Renal cortex interstitium (tissue), 15 donors: ENCODE measurements around the gene LRRC74A. TPM values are rescaled to one million over a fixed set of nuclear protein-coding genes. Genes with fewer than 3 reads are reported as not detected.
A peak's percentile ranks its signal among the peaks of the same experiment; 100 is the strongest.

ENCODE experiments used
- DNase-seq, 11 donors: peaks; one replicate each; pipeline ENCODE4 v3.0.0-alpha.2; 2013; ENCODE audit warnings: low read depth in 9 of 11, low spot score in 4 of 11; ENCODE audit errors: extremely low read depth in 1 of 11
- long read RNA-seq, 16 experiments: transcript quantifications; one replicate each; lab custom pipeline, GENCODE V29; 2026
- polyA plus RNA-seq, 3 donors: library from polyadenylated mRNA; unstranded; fragments of 120-200 nt; gene quantifications; one replicate each; pipeline ENCODE4 v1.2.1, GENCODE V29; 2013; ENCODE audit not compliant: insufficient read length in 3 of 3

Gene LRRC74A
- not detected for polyA plus RNA-seq
- long read RNA-seq, donor 1 = 0 reads
- long read RNA-seq, donor 2 = 0 reads
- long read RNA-seq, donor 3 = 0 reads
- long read RNA-seq, donor 4 = 0 reads
- long read RNA-seq, donor 5 = 0 reads
- long read RNA-seq, donor 6 = 0 reads
- long read RNA-seq, donor 7 = 0 reads
- long read RNA-seq, donor 8 = 0 reads
- long read RNA-seq, donor 9 = 0 reads
- long read RNA-seq, donor 10 = 0 reads
- long read RNA-seq, donor 11 = 0 reads
- long read RNA-seq, donor 12 = 0 reads
- long read RNA-seq, donor 13 = 0 reads
- long read RNA-seq, donor 14 = 0 reads
- long read RNA-seq, donor 15 = 0 reads
- long read RNA-seq, donor 16 = 0 reads

DNA sequence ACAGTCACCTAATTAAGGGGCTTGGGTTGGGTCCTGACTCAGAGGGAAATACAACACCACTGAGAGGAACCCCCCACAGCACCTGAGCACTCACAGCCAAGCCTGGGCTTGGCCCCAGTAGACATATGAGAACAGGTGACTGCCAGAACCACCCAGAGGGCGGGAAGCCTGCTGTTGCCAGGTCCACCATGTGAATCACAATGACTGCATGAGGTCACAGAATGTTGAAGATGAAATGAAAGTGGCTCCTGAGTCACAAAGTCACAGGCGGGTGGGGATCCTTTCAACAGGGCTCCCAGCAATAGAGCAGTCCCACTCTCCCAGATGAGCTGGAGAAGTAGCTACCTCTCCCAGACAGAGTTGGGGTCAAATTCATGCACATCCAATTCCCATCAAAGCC lies at the start of gene LRRC74A:
TSS of gene LRRC74A (plus strand) at position 287 of the 400 bp plus-strand sequence. CDS start 290 bp downstream, outside the sequence.
- no peak for DNase-seq

DNA sequence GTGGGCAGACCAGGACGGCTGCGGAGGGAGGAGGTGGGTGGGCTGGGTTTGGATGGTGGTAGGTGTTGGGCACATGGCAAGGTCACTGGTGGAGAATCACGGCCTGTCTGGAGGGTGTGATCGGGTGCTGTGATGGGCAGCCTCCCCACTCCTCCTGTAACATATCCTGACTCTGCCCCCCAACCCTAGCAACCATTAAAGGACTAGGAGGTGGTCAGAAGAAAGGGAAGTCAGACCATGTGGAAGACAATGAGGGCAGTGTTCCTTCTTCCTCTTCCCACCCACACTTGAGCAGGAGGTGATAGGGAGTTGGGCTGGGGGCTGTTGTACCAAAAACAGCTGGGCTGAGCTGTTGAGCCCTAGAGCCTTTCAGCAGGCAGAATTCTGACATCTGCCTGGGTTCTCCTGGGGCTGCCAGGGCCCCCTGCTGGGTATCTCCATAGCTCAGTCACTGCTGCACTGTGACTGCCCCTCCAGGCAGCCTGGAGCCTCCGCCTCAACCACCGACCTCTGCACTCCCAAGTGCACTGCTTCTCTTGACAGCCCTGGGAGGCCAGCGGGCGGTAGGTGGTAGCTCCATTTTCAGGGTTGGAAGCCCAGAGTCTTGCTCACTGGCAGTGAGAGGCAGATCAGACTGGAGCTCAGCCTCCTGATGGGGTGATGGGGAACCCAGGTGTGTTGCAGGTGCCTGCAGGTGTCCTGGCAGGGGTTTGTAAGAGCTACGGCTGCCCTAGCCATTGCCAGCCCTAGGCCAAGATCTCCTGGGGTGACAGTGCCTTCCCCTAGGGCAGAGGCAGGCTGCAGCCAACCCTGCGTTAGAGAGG lies 49.6 kb upstream of the LRRC74A start:
- DNase-seq = no peak

DNA sequence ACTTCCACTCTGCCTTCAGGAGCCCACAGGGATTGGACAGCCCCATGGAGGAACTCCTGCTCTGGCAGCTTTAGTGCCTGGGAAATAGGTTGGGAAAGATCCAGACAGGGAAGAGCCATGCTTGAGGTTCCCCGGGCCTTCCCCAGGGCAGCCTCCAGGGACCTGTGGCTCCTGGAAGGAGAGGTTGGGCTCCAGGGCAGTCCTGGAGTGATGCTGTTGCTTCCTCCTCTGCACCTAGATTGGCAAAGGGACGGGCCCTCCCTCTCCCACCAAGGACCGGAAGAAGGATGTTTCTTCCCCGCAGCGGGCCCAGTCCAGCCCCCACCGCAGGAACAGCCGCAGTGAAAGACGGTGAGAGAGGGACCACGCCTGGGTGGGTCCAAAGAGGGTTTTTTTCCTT lies 48.5 kb upstream of the LRRC74A start:
- no peak for DNase-seq

DNA sequence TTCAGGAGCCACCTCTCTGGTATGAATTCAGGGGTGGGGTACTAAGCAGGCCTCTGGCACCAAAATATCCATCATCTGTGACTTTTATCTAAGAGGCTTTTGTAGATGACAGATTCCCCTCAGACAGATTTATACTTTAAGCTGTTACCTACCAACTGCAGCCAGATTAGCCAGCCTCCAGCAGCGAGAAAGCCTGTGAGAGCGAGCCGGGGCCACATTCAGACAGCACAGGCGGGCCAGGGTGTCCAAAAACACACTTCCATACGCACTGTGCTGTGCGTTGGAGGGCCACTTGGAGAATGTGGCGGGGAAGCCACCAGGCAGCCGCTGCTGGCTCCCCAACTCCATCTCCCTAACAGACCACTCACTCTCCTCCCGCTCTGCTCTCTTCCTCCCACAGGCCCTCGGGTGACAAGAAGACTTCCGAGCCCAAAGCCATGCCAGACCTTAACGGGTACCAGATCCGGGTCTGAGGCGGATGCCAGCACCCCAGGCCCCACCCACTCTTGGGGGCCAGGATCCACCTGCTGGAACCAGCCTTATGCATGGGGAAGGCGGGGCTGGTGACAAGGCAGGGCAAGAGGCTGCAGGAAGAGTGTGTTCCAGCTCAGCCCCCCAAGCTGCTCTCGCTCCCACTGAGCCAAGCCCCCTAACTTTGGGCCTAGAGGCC lies 47.5 kb upstream of the LRRC74A start:
- DNase-seq = no peak

DNA sequence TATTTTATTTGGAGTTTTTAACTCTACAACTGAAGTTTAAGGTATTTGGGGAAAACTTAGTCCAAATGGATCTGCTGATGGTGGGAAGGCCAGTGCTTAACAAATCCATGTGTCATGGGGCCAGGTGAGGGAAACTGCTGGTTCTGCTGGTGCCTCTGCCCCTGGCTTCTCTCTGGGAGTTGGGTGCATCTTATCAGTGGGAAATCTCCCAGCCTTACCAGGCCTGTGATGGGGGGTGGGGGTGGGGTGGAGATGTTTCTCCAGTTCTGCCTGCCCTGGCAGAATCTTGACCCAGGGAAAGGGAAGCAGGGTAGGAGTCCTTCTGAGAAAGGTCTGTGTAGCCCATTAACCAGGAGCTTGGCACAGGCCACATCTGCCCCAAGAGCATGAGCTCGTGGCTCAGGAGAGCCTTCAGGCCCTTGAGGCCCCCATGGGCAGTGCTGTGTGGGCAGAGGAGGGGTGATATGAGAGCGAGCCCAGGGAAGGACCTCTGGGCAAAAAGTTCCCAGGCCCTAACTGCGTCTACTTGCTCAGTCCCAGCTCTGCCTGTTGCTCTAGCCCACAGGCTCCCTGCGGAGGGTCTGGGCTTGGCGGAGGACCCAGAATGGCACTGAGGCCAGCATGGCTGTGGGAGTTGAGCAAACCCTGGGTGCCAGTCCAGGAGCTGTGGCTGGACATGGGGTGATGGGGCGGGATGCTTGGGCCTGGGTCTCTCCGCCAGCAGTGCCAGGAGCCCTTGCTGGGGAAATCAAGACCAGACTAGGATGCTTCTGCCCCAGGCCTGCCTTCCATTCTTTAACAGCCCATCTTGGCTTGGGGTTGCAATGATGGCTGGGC lies 46.8 kb upstream of the LRRC74A start:
- no peak for DNase-seq

DNA sequence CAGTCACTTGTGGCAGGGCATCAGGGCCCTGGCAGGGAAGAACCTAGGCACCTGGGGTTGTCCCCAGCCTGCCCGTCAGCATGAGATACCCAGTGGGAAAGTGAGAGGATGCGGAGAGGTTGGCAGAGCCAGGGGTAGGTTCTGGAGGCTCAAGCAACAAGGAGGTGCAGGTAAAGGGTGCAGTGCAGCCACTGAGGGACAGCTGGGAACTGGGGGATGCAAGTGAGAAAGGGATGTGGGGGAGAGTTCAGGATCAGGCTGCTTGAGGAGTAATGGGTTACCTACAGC lies 46.2 kb upstream of the LRRC74A start:
- no peak for DNase-seq

DNA sequence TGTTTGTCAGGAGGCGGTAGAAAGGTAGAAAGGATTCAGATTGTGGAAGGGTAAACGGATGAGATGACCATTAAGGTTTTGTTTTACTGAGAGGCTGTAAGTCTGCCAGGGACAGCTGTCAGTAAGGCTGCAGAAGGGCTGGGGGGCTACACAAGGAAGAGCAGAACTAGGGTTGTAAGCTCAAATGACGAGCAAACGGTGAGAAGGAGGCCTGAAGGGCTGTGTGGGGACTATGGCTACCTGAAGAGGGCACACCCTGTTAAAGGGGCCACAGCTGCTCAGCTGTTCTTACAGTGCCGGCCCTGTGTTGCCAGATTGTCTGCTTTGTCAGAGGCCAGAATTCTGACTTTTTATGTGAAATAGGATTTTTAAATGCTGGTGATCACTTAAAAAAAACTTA lies 45.8 kb upstream of the LRRC74A start:
- DNase-seq = no peak

DNA sequence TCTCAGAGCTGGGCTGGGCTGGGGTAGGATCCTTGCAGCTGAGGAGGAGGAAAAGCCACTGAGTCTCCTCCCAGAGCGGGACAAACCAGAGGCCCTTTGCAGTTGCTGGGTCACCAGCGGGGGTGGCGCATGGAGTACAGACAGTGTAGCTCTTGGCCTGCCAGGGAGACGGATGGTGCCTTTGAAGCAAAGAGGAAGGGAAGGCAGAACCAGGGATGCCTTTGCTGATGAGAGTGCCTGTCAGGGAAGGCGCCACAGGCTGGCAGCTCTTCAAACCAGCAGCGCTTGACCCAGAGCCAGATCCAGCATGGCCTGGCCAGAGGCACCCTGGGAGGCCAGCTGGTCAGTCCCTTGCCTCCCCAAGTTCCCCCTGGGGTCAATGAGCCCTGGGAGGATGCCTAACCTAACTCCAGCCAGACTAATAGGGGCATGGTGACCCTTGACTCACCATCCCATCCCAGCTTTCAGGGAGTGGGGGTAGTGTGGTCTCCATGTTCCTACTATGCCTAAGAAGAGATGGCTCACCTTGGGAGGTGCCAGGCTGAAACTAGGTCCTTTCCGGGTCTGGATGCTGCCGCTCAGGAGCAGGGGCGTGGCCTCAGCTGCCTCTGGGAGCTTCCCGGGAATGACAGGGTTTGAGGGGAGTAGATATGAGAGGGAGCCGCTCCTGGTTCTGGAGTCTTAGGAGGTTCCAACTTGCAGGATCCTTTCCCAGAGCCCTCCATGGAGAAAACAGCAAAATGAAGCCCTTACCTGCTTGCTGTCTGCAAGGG lies 45.1 kb upstream of the LRRC74A start:
- no peak for DNase-seq

DNA sequence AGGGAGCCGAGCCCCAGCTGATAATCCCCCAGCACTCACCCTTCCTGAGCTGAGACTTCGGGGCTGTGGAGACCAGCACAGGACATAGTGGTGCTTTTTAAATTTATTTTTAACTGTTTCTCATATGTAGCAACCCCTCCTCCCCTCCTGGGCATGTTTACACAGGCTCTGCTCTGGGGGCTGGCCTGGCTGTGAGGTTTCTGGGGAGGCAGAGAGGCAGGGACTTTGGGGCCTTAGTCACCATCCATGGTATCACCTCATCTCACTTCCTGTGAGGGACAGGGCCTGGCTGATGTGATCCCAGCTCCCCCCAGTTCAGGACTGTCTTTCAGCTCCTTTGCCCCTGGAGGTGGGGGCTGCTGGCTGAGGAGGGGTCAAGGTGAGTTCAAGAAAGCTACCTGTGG lies 44.6 kb upstream of the LRRC74A start:
- no peak for DNase-seq

DNA sequence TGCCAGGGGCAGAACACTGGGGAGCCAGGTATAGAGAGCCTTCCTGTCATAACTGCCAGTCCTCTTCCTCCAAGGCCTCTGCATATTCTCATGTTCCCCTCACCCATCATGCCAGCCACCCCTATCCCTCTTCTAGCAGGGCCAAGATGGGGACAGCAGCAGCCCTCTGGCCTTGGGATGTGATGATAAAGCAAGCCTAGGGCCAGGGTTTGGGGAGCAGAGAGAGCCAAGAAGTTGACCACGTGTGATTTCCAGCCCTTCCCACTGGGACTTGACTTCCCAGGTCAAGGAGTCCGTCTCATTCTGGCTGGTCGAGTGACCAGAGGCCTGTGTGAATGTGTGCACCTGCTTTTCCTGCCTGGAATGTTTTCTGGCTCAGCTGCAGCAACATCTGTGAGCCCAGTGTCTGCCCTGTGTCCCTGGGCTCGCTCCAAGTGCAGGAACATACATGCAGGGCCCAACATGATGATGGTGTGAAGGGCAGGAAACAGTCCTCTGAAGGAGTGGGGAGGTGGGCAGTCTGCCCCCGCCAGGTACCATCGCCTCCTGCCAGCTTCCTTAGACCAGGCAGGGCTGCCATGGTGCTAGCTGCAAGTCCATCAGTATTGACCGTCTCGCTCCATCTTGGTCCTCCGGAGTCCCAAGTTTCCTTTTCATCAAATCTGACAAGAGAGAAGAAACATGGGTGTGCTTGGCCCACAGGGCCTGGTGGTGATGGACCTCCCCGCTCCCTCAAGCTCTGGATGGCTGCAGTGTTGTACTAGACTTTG lies 43.9 kb upstream of the LRRC74A start:
- DNase-seq = no peak

DNA sequence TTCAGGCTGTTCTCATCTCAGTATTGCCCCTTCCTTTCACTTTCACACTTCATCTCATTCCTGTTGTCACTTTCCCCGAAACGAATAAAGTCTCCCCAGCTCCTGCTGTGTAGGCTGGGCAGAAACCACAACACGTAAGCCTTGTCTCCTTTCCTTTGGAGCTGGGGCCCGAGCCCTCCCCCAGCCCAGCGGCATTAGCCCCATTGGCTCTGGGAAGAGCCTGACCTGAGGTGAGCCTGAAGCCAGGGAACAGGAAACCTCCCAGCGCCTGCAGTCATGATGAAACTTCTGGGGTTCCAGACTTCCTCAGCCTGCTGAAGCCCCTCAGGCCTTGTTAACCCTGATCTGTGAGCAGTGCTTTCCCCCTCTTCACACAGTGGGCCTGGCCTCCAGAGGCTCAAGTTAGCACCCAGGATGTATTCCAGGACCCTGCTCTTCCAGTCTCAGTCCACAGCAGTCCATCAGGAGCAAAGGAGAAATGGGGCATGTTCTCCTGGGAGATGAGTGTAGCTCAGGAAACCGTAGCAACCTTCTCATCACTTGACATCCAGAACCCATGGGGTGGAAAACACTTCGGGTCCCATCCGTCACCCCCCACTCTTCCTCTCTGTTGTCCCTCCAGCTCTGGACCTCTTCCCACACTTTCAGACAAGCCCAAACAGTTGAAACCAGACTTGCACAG lies 43.2 kb upstream of the LRRC74A start:
- no peak for DNase-seq

DNA sequence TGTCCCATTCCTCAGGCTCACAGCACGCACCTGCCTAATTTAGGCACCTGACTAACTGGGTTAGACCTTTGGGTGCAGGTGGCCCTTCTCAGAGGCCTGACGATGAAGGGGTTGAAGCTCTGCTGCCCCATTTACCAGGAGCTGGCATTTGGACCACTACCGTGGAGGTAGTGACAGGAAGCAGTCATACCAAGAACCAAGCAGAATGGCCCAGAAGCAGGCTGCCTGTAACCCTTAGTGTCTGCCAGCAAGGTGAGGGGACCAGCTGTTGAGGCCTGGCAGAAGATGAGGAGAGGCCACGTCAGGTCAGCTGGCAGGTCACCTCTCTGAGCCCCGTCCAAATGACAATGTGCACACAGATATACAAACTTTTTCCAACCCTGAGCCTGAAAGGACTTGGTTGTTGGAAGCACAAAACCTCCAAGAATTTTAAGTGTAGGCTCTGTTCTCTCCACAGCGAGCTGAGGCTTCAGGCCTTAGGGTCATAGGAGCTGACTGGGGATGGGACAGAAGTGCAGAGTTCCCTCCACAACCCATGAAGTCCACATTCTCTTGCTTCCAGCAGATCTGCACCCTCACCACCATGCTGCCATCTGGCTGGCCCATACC lies 41.8 kb upstream of the LRRC74A start:
- DNase-seq = no peak

DNA sequence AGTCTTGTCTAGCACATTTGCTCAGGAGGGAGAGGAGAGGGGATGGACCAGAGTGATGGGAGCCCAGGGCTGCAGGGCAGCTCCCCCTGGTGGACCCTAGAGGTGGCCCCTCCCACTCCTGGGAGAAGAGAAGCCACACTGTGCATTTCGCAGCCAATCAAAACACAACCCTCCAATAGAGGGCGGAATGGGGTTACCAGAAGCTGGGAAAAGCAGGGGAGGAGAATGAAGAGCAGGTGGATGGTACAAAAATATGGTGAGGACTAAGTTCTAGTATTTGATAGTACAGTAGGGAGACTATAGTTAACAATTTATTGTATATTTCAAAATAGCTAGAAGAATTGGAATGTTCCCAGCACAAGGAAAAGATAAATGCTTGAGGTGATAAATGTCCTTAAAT lies 41.3 kb upstream of the LRRC74A start:
- peak in 10 of 11 donors; percentile 58 to 80 (median 67) for DNase-seq

DNA sequence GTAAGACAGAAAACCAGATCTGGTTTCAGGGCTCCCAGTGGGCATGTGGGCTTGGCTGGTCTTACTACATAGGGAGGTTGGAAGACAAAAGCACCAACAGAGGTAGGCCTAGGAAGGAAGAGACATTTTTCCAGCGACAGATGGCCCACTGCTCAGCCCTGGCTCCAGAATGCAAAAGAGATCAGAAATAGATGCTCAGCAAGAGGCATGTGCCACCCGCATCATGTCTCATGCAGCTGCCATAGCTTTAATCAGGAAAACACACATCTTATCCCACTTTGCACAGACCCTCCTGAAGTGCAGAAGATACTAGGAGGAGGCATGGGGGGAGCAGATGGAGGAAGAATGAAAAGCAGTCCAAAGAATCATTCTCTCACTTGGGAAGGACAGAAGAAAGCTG lies 39.6 kb upstream of the LRRC74A start:
- DNase-seq = no peak

DNA sequence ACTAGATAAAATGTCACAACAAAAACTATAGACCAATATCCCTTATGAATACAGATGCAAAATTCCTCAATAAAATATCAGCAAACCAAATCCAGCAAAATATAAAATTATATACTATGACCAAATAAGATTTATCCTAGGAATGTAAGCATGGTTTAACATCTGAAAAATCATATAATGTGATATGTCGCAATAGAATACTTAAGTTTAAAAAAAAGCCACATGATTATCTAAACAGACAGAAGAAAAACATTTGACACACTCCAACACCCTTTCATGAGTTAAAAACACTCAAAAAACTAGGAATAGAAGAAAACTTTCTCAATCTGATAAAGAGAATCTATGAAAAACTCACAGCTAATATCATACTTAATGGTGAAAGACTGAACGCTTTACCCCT lies 33.8 kb upstream of the LRRC74A start:
- DNase-seq = no peak

DNA sequence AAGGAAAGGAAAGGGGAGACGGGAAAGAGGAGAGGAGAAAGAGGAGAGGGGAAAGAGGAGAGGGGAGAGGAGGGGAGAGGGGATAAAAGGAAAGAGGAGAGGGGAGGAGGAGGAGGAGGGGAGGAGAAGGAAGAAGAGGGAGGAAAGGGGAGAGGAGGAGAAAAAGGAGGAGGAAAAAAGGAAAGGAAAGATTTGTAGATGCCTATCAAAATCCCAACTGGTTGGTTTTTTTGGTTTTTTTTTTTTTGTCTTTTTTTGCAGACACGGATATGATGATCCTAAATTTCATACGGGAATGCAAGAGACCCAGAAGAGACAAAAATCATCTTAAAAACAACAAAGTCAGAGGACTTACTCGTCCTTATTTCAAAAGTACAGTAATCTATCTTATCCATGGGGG lies 32.9 kb upstream of the LRRC74A start:
- DNase-seq = no peak

DNA sequence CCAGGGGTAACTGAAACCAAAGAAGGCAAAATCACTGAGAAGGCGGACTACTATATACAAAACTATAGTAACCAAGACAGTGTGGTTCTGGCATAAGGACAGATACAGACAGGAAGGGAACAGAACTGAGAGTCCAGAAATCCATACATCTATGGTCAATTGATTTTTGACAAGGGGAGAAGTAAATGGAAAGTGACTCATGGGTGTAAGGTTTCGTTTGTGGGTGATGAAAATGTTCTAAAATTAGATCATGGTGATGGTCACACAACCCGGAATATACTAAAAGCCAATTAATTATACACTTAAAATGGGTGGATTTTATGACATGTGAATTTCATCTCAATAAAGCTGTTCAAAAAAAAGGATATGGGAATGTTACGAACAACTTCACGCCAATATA lies 32.3 kb upstream of the LRRC74A start:
- DNase-seq = no peak
